GM18858 (cell line): ENCODE results near the gene DNLZ.

ENCODE experiments used
- ATAC-seq: cut with Tn5 transposase; IDR thresholded peaks from one replicate; pipeline ENCODE4 v1.9.1; 2021; ENCODE audit not compliant: unreplicated experiment

The DNLZ gene

GRCh38 chr9:136397643-136398042, 34.1 kb upstream of the DNLZ start:
- no peak for ATAC-seq

DNA sequence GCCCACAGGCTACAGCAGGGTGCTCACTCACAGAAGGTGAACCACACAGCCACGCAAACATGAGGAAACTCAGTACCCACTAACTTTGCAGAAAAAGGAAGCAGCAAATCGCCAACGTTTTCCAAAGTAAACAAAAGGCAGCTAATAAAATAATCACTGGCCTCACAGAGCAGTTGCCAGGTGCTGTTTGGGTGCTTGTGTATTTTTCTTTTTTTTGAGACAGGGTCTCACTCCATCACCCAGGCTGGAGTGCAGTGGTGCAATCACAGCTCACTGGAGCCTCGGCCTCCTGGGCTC, 32.6 kb upstream of the DNLZ start:
- no peak for ATAC-seq

- no peak for ATAC-seq
These were observed 32.0 kb upstream of the DNLZ start for GRCh38 chr9:136395345-136396218.

GRCh38 chr9:136395020-136395340, 31.4 kb upstream of the DNLZ start:
- ATAC-seq = no peak

DNA sequence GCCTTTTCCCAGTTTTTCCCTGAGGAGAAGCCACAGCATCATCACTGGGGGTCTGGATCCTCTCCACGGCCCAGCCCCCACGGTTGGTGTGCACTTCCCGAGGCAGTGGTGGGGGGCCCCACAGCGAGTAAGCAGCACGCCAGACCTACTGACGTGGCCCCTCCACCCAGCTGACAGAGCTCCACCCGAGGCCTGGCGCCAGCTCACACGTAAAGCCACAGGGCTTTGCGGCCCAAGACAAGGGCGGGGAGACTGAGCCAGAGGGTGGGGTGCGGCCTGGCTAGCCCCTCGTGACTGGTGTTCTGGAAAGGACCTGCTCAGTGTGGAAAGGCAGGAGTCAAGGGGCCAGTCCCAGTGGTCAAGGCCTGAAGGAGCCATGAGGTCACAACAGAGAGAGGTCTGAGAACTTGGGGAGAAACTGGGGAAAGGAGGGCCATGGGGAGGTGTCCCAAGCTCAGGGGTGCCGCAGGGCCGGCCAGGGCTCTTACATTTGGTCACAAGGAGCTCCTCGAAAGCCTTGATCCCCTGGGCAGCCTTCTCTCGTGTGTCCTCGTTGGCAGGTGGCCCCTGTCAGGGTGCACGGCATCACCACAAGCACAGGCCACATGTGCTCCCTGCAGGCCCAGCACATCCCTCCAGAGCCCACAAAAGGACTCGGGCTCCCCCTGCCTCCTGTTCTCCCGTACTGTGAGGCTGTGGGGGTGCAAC, 30.9 kb upstream of the DNLZ start:
- ATAC-seq = no peak

DNA sequence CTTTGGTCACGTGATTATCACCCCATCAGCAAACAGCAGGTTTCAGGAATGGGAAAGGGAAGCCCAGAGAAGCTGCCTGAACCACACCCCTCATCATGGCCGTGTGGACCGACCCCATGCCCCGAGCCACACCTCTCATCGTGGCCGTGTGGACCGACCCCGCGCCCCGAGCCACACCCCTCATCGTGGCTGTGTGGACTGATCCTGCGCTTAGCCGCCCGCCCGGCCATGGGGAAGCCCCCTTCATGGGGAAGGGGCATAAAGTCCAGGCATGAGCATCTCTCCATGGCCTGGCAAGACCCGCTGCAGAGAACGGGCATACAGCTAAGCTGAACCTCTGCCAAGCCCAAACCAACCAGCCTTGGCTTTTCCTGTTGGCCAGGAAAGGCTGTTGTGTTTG, 30.0 kb upstream of the DNLZ start:
- ATAC-seq = no peak

GRCh38 chr9:136392538-136393449, 29.2 kb upstream of the DNLZ start:
- ATAC-seq = no peak

DNA sequence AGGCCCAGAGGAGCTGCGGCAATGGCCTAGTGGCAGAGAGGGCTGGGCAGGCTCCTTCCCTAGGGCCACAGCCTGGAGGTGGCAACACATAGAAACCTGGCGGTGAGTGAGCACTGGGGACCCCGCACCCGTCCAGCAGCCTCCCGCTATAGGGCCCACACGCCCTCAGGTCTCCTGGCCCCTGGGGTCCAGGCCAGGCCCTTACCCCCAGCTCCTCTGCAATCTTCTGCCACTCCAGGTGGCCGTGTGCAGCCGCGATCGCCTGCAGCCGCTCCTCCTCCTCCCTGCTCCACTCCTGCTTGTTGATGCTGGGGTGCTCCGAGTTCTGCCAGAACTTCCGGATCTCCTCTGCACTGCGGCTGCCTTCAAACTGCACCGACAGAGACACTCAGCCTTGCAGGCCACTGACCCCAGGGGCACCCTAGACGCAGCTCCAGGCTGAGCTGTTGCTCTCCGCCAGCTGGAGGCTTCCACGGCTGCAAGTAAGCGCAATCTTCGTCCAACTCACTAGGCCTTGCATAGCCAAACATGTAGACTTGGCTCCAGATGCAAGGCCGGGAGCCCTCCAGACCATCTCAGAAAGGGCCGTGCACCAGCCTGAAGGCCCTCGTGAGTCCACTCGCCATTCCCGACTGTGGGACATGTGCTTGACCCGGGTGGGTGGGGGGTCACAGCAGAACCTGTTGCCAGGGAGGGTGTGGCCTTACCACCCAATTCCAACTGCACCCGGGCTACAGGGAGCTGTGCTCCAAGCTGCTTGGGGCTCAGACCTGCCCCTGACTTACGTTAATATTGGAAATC, 28.4 kb upstream of the DNLZ start:
- no peak for ATAC-seq

DNA sequence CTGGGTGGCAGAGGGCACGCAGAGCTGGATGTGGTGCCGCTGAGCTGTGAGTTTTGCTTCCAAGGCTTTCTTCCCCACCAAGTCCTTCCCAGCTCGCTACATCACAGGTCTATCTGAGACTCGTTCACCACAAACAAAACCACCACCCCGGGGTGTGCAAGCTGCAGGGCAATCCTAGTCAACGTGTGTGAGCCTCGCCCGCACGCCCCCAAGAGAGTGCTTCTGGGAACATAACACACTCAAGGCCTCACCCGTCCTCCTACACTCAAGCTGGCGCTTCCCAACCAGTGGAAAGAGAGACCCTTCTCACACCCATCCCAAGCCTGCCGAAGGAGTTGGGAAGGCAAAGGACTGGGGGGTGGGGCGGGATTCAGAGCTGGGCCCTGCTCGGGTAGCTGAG, 25.9 kb upstream of the DNLZ start:
- ATAC-seq = no peak

DNA sequence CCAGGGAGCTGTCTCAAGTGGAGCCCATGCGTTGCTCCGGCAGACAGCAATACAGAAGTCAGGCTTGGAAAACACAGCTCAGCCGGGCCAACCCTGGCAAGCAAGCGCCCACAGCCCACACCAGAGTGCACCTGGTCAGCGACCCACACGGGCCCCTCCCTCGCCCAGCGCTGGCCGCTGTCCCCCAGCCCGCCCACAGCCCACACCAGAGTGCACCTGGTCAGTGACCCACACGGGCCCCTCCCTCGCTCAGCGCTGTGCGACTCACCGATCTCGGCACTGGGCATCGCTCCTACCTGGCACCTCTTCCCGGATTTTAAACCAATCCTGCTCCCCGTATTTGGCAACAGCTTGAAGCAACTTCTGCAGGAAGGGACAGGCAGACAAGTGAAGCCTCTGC, 23.7 kb upstream of the DNLZ start:
- ATAC-seq = no peak

DNA sequence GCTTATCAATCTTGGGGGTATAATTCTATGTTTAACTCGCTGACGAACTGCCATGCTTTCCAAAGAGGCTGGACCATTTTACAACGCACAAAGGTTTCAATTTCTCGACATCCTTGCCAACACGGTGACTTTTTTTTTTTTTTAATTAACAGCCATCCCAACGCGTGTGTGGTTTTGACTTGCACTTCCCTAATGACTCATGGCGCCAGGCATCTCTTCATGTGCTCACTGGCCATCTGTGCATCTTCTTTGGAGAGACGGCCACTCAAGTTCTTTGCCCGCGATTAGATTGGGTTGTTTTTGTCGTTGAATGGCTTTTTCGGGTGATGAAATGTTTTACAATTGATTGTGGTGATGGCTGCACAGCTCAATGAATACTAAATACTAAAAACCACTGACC, 22.5 kb upstream of the DNLZ start:
- no peak for ATAC-seq

DNA sequence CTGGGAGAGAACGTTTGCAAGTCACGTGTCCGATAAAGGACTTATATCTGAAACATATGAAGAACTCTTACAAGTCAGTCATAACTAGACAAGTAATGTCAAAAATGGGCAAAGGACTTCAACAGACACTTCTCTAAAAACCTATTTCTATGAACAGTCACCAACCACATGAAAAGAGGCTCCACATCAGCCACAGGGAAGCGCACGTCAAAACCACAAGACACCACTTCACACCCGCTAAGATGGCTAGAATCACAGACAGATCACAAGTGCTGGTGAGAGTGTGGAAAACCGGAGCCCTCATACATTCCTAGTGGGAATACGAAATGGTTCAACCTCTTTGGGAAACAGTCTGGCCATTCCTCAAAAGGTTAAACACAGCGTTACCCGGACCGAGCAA, 21.5 kb upstream of the DNLZ start:
- ATAC-seq = no peak

- no peak for ATAC-seq
These were observed 19.9 kb upstream of the DNLZ start for GRCh38 chr9:136383436-136383835.

- ATAC-seq = no peak
These were observed 18.5 kb upstream of the DNLZ start for GRCh38 chr9:136381966-136382513.

DNA sequence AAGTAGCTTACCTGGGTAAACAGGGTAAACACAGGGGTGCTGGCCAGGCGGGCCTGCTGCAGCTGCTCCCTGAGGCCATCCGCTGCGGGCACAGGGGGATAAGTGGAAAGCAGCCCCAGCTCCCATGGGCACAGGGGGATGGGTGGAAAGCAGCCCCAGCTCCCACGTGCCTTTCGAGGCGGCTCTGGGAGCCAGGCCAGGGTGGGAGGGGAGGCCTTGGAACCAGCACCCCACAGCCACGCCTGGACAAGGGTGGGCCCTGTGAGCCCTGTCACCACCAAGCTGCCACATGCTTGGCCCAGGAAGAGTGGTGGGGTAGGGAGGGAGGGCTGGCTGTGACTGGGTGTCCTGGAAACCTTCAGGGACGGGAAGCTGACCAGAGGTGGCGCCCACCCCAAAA, 17.8 kb upstream of the DNLZ start:
- ATAC-seq = no peak

DNA sequence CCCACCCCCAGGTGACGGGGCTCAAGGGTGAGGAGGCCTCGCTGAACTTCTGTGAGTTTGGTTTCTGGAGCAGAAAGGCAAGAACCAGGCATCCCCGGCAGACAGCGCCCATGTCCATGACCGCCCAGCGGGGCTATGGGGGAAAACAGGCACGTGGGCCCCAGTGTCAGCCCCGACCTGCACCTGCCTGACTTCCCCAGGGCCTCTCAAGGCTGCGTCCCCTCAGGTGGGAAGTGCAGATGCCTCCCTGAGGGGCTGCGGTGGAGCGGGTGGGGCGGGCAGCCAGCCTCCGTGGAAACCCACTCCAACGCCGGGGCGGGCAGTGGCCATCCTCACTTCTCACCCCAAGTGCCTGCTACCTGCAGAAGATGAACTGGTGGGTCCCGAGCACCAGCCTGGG, 16.8 kb upstream of the DNLZ start:
- no peak for ATAC-seq

DNA sequence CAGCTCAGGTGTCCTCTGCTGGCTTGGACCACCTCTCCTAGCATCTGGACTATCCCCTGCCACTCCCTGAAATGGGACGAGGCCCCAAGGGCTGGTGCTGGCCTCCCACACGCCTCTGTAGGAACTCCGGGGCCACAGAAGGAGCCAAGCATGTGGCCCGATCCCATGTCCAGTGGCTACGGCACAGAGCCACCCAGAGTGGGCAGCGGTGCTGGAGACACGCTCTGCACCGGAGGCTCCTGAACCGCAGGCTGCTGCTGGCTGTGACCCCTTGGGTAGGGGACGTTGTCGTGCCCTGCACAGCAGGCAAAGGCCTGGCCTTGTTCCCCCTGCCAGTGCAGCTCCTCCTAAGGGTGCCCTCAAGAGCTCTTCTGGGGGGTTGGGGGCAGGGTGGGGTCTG, 16.3 kb upstream of the DNLZ start:
- ATAC-seq = no peak

GRCh38 chr9:136379401-136379800, 15.9 kb upstream of the DNLZ start:
- no peak for ATAC-seq

DNA sequence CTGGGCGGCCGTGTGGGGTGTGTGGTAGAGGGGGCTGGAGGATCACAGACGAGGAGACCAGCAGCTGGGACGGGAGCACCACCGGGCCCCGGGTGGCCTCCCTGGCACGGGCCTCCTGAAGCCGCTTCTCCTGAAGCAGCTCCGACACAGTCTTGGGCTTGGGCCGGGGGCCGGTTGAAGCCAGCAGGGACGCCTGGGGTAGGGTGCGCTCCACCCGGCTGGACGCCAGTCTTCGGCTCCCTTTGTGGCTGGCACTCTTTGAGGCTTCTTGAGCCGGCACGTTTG, 15.4 kb upstream of the DNLZ start:
- ATAC-seq = no peak

- ATAC-seq = no peak
These were observed 14.8 kb upstream of the DNLZ start for GRCh38 chr9:136378170-136379002.
